Stimulated activated CD4-positive, alpha-beta T cell treated with anti-CD3 and anti-CD28 coated beads, TNF-alpha, amount 100 ng/mL, for 24 hours (primary cell): Measurements from ENCODE around the gene SLFN12L.

ENCODE experiments used
- DNase-seq, 3 experiments: peaks; one replicate each; pipeline ENCODE4 v3.0.0-alpha.2; 2020; ENCODE audit warnings: low read depth in 3 of 3

SLFN12L gene

GRCh38 chr17:35432176-35433074, 105.1 kb downstream of the SLFN12L start, which contains the start of gene SLFN12:
TSS of gene SLFN12 (minus strand) at chr17:35432500. CDS start at chr17:35423028, 9,472 bp downstream.
- DNase-seq = peak in 2 of 3 experiments; percentile 12 to 21

GRCh38 chr17:35429702-35430101, 107.8 kb downstream of the SLFN12L start:
- DNase-seq = no peak

DNA sequence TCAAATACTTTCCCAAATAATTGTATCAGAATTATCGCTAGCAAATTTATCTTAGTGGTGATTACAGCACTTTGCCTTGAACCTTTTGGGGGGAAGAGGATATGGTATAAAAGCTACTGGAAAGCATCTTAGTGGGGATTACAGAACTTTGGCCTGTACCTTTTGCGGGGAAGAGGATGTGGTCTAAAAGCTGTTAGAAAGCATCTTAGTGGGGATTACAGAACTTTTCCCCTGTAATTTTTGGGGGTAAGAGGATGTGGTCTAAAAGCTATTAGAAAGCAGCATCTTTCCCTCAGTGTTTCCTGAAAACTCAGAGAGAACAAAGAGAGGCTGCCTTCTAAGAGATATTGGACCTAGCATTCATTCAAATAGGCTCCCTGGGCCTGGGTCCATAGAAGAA, 109.2 kb downstream of the SLFN12L start:
- no peak for DNase-seq

DNA sequence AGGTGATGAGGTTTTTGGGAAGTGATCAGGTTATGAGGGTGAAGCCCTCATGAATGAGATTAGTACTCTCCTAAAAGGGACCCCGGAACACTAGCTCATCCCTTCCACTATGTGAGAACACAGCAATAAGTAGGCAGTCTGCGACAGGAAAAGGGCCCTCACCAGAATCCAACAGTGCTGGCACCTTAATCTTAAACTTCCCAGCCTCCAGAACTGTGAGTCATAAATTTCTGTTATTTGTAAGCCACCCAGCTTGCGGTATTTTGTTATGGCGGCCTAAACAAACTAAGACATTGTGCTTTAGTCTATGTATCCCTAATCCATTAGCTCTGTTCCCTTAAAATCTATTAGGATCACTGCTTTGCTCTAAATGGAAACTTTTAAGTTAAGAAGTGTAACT, 113.7 kb downstream of the SLFN12L start:
- DNase-seq = no peak
